Measurements from ENCODE around the gene ZNF385B.
"Not testable (repeated sequence)": the region's sequence is repeated elsewhere in the genome, so short reads cannot be mapped to it uniquely, and the experiment has no call there.

ZNF385B gene

GRCh38 chr2:179487010-179487731 lies 374.2 kb downstream of the ZNF385B start:
- no peak for DNase-seq (ENCODE audit: low read depth)

GRCh38 chr2:179483131-179483530 lies 378.3 kb downstream of the ZNF385B start:
- DNase-seq (ENCODE audit: low read depth) = no peak

- no peak for DNase-seq (ENCODE audit: low read depth)
Observed at GRCh38 chr2:179479947-179480346, 381.5 kb downstream of the ZNF385B start.

- DNase-seq (ENCODE audit: low read depth) = no peak
Observed at GRCh38 chr2:179478771-179479170, 382.6 kb downstream of the ZNF385B start.

- DNase-seq (ENCODE audit: low read depth) = no peak
Observed at GRCh38 chr2:179470992-179471391, 390.4 kb downstream of the ZNF385B start.

GRCh38 chr2:179470089-179470488 lies 391.3 kb downstream of the ZNF385B start:
- no peak for DNase-seq (ENCODE audit: low read depth)

- DNase-seq (ENCODE audit: low read depth) = no peak
Observed at GRCh38 chr2:179467960-179468359, 393.5 kb downstream of the ZNF385B start.

- DNase-seq (ENCODE audit: low read depth) = no peak
Observed at GRCh38 chr2:179467111-179467510, 394.3 kb downstream of the ZNF385B start.

GRCh38 chr2:179461420-179461819 lies 400.0 kb downstream of the ZNF385B start:
- DNase-seq (ENCODE audit: low read depth) = no peak

- no peak for DNase-seq (ENCODE audit: low read depth)
Observed at GRCh38 chr2:179460181-179460929, 401.1 kb downstream of the ZNF385B start.

- DNase-seq (ENCODE audit: low read depth) = not testable (repeated sequence)
Observed at GRCh38 chr2:179458113-179458512, 403.3 kb downstream of the ZNF385B start.

GRCh38 chr2:179455824-179456223 lies 405.6 kb downstream of the ZNF385B start:
- DNase-seq (ENCODE audit: low read depth) = no peak

- no peak for DNase-seq (ENCODE audit: low read depth)
Observed at GRCh38 chr2:179455172-179455524, 406.3 kb downstream of the ZNF385B start.

GRCh38 chr2:179454443-179455171 lies 406.8 kb downstream of the ZNF385B start:
- no peak for DNase-seq (ENCODE audit: low read depth)

- no peak for DNase-seq (ENCODE audit: low read depth)
Observed at GRCh38 chr2:179449010-179449409, 412.4 kb downstream of the ZNF385B start.

GRCh38 chr2:179447839-179448447 lies 413.5 kb downstream of the ZNF385B start:
- DNase-seq (ENCODE audit: low read depth) = no peak

- DNase-seq (ENCODE audit: low read depth) = no peak
Observed at GRCh38 chr2:179447421-179447820, 414.0 kb downstream of the ZNF385B start.

GRCh38 chr2:179446476-179447141 lies 414.8 kb downstream of the ZNF385B start:
- DNase-seq (ENCODE audit: low read depth) = no peak

GRCh38 chr2:179444056-179444455 lies 417.4 kb downstream of the ZNF385B start:
- DNase-seq (ENCODE audit: low read depth) = no peak

GRCh38 chr2:179443180-179443579 lies 418.2 kb downstream of the ZNF385B start:
- no peak for DNase-seq (ENCODE audit: low read depth)

GRCh38 chr2:179442206-179442605 lies 419.2 kb downstream of the ZNF385B start:
- no peak for DNase-seq (ENCODE audit: low read depth)

- no peak for DNase-seq (ENCODE audit: low read depth)
Observed at GRCh38 chr2:179441551-179441950, 419.9 kb downstream of the ZNF385B start.

Data from T-helper 22 cell (primary cell).